HG03442 (cell line): ENCODE results near the gene TMEM132D.

ENCODE experiments used
- ATAC-seq: cut with Tn5 transposase; IDR thresholded peaks from one replicate; pipeline ENCODE4 v1.9.1; 2021; ENCODE audit warnings: mild to moderate bottlenecking, moderate library complexity; ENCODE audit not compliant: unreplicated experiment

Gene TMEM132D

DNA sequence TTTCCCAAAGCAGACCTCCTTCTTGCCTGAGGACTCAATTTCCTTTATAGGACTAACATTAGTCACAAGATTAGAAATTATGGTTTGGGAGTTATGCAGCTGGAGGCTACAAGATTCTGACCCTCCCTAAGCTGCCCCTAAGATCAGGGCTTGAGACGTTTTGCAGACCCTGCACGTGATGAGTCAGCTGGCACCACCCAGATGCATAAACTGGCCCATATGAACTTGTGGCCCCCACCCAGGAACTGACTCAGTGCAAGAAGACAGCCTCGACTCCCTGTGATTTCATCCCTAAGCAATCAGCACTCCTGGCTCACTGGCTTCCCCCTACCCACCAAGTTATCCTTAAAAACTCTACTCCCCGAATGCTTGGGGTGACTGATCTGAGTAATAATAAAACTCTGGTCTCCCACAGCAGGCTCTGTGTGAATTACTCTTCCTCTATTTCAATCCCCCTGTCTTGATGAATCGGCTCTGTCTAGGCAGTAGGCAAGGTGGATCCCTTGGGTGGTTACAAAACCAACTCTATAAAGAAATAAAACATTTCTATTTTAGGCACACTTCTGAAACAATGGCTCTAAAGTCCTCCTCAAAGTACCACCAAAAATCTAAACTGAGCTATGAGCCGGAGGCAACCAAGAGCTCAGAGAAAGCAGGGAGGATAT is 233.4 kb downstream of the TMEM132D start:
- no peak for ATAC-seq

DNA sequence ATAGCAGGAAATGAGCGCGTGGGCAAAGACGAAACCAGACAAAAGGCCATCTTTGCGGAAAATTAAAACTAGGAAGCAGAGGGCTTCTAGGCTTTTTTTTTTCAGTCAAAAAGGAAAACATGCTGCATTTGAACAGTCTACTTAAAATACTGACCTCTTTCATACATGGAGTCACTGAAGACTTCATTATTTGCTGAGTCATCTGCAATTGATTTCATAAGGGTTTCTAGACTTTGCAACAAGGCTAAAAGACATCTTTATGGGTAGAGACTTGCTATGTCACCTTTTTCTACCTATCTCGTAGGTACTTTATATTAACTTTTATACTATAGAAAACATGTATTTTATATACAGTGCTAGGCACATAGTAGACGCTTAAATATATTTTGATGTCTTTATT is 238.4 kb downstream of the TMEM132D start:
- ATAC-seq, result no peak

DNA sequence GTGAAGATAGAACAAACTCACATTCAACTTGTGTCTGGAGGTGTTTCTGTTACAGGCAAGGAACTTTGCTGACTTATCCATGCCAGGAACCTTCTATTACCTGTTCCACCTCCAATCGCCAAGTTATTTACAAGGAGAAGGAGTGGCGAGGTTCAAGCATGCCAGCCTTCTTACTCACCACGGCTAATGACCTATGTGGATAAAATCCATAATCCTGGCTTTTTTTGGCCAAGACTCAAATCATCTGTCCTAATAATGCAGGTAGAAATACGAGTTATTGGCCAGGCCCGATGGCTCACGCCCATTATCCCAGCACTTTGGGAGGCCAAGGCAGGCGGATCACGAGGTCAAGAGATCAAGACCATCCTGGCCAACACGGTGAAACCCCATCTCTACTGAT is 241.6 kb downstream of the TMEM132D start:
- no peak for ATAC-seq

GRCh38 chr12:129660946-129661345 is 242.9 kb downstream of the TMEM132D start:
- ATAC-seq, result no peak

GRCh38 chr12:129659961-129660622 is 243.7 kb downstream of the TMEM132D start:
- no peak for ATAC-seq

DNA sequence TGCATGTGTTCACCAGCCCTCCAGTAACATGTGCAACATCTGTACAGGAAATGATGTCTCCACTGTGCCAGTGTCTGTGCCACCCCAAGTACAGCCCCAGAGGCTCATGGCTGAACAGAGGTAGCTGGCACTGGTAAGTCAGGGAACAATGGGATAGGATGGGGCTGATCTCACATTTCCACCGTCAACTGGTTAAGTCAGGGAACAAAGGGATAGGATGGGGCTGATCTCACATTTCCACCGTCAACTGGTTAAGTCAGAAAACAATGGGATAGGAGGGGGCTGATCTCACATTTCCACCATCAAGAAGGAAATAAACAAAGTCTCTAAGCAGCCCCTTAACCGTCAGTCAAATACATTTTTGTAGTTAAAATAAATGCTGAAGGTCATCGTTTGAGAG is 246.6 kb downstream of the TMEM132D start:
- ATAC-seq, result no peak

- no peak for ATAC-seq
These were observed 251.9 kb downstream of the TMEM132D start for GRCh38 chr12:129651951-129652350.

DNA sequence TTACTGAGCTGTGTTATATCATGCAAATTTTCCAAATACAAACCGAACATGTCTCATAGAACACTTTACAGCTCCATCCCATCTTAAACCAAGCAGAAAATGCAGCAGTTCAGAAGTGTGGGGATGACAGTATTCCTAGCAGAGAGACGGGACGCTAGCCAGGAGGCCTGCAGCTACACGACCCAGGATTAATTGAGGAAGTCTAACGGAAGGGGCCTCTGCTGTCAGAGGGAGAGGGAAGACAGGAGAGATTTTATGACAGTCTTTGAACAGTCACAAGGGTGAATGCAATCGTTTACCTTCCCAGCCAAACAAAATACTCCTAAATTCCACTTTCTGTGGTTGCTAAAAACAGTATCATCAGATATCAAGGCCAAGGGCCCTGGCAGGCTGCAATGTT is 261.9 kb downstream of the TMEM132D start:
- no peak for ATAC-seq

DNA sequence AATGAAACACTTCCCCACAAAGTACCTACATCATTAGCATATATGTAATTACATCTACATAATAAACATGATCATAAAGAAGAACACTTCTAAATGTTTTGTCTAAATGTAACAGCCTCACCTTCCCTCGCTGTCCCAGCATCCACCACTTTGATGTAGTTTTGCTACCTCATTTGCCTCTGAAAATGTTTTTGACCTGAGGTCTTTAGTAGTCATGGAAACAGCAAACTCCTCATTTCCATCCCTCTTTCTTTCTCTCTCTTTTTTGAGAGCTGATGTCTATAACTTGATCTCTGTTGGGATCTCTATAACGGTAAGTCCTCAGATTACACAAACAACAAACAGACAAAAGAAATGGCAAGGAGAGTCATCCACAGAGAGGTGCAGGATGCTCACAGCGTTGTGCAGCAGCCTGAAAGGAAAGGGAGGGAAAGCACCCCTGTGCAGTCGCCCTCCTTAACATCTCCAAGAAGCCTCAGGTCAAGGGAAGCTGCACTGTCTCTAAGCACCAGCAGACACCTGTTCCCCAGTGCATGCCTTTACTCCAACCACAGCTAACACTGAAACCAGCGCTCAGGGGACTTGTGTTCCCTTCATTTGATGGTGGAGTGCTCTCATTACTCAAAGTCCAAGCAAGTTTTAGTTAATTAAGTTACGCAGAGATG is 268.7 kb downstream of the TMEM132D start:
- ATAC-seq, result no peak

- ATAC-seq, result no peak
These were observed 272.5 kb downstream of the TMEM132D start for GRCh38 chr12:129631316-129631715.

- ATAC-seq, result no peak
These were observed 273.9 kb downstream of the TMEM132D start for GRCh38 chr12:129629901-129630300.

DNA sequence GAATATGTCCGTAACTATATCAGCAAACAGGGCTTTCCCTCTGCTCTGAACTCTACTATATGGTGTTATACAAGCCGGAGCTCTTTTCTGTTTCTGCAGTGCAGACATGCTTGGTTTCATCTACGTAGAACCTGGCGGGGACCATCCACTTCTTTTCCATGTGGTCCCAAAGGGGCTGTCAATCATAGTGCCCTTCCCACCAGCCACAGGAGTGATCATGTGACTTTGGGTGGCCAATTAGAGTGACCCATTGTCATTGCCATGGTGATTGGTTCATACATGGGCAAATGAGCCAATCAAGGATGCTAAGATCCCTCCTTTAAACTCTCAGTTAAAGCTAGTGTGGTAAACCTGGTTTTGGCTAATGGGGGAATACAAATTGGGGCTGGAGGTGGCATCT is 281.3 kb downstream of the TMEM132D start:
- ATAC-seq, result no peak

- no peak for ATAC-seq
These were observed 284.6 kb downstream of the TMEM132D start for GRCh38 chr12:129619271-129619670.

- ATAC-seq, result no peak
These were observed 286.0 kb downstream of the TMEM132D start for GRCh38 chr12:129617849-129618248.

GRCh38 chr12:129615001-129615400 is 288.8 kb downstream of the TMEM132D start:
- no peak for ATAC-seq

GRCh38 chr12:129614221-129614885 is 289.5 kb downstream of the TMEM132D start:
- ATAC-seq, result no peak

- ATAC-seq, result no peak
These were observed 290.5 kb downstream of the TMEM132D start for GRCh38 chr12:129613314-129613713.

- no peak for ATAC-seq
These were observed 293.2 kb downstream of the TMEM132D start for GRCh38 chr12:129610601-129611120.

- ATAC-seq, result no peak
These were observed 296.1 kb downstream of the TMEM132D start for GRCh38 chr12:129607756-129608155.

DNA sequence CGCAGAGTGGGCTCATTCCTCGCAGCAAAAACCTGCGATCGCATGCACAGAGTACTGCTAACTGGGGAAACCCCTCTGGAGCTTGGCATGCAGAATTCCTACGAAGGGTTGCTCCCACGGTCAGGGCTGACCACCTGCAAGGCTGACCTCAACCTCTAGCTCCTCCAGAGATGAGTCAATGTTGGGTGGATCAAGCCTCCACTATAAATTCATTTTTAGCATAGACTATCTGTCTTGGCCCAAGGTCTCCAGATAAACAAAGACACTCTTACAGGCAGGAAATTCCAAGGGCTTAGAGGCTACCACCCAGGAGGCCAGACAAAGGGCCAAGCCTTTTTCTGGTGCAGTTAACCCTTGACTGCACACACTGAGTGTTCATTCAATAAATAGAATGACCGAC is 296.5 kb downstream of the TMEM132D start:
- no peak for ATAC-seq

GRCh38 chr12:129606239-129606638 is 297.6 kb downstream of the TMEM132D start:
- ATAC-seq, result no peak
